A549 (cell line): ENCODE results near the gene KIF24.

Experiments
- CEBPB ChIP-seq, 2 experiments: fragments of >200 bp in 1 of 2; sonication (Bioruptor Twin) in 1 of 2; formaldehyde crosslinking in 1 of 2; IDR thresholded peaks; 2 replicates each; pipeline ENCODE4 v1.6.1; 2012 to 2016
- JUN ChIP-seq, 2 experiments: fragments of >200 bp; sonication (Bioruptor Twin); formaldehyde crosslinking; IDR thresholded peaks; 2 replicates in 1 of 2; 3 replicates in 1 of 2; pipeline ENCODE4 v1.6.1; 2016 to 2017
- RAD21 ChIP-seq, 2 experiments: fragments of >200 bp in 1 of 2; sonication (Bioruptor Twin) in 1 of 2; formaldehyde crosslinking in 1 of 2; IDR thresholded peaks in 1 of 2; conservative IDR thresholded peaks in 1 of 2; 2 replicates in 1 of 2; 3 replicates in 1 of 2; pipeline ENCODE4 v1.6.1; 2012 to 2018; ENCODE audit warnings: inconsistent platforms in 1 of 2
- RFX5 ChIP-seq: fragments of 450-650 bp; IDR thresholded peaks from 2 replicates; pipeline ENCODE4 v1.7.1; 2014; ENCODE audit warnings: antibody characterized with exemption, mild to moderate bottlenecking, moderate library complexity
- TP53 ChIP-seq: fragments of 250-450 bp; sonication (Bioruptor Pico); IDR thresholded peaks from 2 replicates; pipeline ENCODE4 v1.5.0; 2021; ENCODE audit warnings: mild to moderate bottlenecking, moderate library complexity
- TF ChIP-seq, protein P1 (sequence below): fragments of >200 bp; sonication (Bioruptor Twin); formaldehyde crosslinking; IDR thresholded peaks from 3 replicates; pipeline ENCODE4 v1.5.1; 2016
- TF ChIP-seq, protein P2 (sequence below): IDR thresholded peaks from 2 replicates; pipeline ENCODE4 v1.6.1; 2012

DNA sequence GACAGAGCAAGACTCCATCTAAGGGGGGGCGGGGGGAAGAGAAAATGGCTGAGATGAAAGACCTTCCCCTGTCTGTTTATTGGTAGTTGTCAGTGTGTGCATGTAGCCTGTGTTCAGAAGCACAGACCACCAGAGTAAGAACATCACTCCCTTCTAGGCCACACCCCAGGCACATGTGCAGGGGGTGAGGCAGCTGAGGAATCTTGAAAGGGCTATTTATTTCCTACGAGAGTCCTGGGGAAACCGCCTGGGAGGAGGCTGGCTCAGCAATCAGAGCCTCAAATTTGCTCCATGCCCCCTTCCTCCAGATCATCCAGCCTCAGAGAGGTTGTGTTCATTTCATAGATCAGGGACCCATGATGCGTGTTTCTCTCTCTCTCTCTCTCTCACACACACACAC, 40.6 kb upstream of the KIF24 start:
- TF ChIP-seq JUN (IDR thresholded peaks at IDR 0.05) (no peak), TP53 (CRISPR knock-in tag) (no peak), CEBPB (IDR thresholded peaks at IDR 0.05) (no peak), RAD21 (conservative IDR thresholded peaks at IDR 0.05 in 1 of 2, IDR thresholded peaks at IDR 0.05 in 1 of 2) (no peak), RFX5 (no peak)
- TF ChIP-seq, protein P1, sequence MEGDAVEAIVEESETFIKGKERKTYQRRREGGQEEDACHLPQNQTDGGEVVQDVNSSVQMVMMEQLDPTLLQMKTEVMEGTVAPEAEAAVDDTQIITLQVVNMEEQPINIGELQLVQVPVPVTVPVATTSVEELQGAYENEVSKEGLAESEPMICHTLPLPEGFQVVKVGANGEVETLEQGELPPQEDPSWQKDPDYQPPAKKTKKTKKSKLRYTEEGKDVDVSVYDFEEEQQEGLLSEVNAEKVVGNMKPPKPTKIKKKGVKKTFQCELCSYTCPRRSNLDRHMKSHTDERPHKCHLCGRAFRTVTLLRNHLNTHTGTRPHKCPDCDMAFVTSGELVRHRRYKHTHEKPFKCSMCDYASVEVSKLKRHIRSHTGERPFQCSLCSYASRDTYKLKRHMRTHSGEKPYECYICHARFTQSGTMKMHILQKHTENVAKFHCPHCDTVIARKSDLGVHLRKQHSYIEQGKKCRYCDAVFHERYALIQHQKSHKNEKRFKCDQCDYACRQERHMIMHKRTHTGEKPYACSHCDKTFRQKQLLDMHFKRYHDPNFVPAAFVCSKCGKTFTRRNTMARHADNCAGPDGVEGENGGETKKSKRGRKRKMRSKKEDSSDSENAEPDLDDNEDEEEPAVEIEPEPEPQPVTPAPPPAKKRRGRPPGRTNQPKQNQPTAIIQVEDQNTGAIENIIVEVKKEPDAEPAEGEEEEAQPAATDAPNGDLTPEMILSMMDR: no peak
- TF ChIP-seq, protein P2, sequence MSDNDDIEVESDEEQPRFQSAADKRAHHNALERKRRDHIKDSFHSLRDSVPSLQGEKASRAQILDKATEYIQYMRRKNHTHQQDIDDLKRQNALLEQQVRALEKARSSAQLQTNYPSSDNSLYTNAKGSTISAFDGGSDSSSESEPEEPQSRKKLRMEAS: no peak
